OCI-LY1 (cell line): ENCODE measurements around the gene DOCK1.

ENCODE experiments used
- H2AFZ ChIP-seq: fragments of 200-600 bp; sonication (generic), shearing (Covaris generic); 2 replicates; pipeline ENCODE4 v1.6.0; 2014; ENCODE audit warnings: antibody characterized with exemption, mild to moderate bottlenecking, low read length
- H3F3A ChIP-seq: fragments of 200-600 bp; sonication (generic), shearing (Covaris generic); 2 replicates; pipeline ENCODE4 v1.6.0; 2014; ENCODE audit warnings: mild to moderate bottlenecking, antibody characterized with exemption, low read length, moderate library complexity; ENCODE audit not compliant: insufficient read depth
- H3K27ac ChIP-seq: fragments of 200-600 bp; sonication (generic); 2 replicates; pipeline ENCODE4 v1.5.1; 2014; ENCODE audit warnings: low read length, mixed run types, mild to moderate bottlenecking, low read depth; ENCODE audit not compliant: poor library complexity, severe bottlenecking
- H3K27me3 ChIP-seq: fragments of 200-600 bp; sonication (generic); 2 replicates; pipeline ENCODE4 v1.6.0; 2014; ENCODE audit warnings: antibody characterized with exemption, mild to moderate bottlenecking, low read length, moderate library complexity; ENCODE audit not compliant: insufficient read depth
- H3K36me3 ChIP-seq: fragments of 200-600 bp; sonication (generic); 2 replicates; pipeline ENCODE4 v1.6.1; 2014; ENCODE audit warnings: mild to moderate bottlenecking, antibody characterized with exemption, low read length, moderate library complexity, mixed read lengths; ENCODE audit not compliant: insufficient read depth
- H3K4me1 ChIP-seq: fragments of 200-600 bp; sonication (generic); 2 replicates; pipeline ENCODE4 v1.5.1; 2014; ENCODE audit warnings: mild to moderate bottlenecking, low read length, moderate library complexity; ENCODE audit not compliant: insufficient read depth, severe bottlenecking
- H3K4me2 ChIP-seq: fragments of 200-600 bp; sonication (generic), shearing (Covaris generic); 2 replicates; pipeline ENCODE4 v1.6.1; 2014; ENCODE audit warnings: low read length
- H3K4me3 ChIP-seq: fragments of 200-600 bp; sonication (generic); 2 replicates; pipeline ENCODE4 v1.5.1; 2014; ENCODE audit warnings: low read length, low read depth, mild to moderate bottlenecking, mixed read lengths; ENCODE audit not compliant: poor library complexity, severe bottlenecking
- H3K79me2 ChIP-seq: fragments of 200-600 bp; shearing (Covaris generic); 2 replicates; pipeline ENCODE4 v1.6.1; 2016; ENCODE audit warnings: mixed run types, low read length, mixed read lengths; ENCODE audit not compliant: insufficient read depth
- H3K9ac ChIP-seq: fragments of 200-600 bp; sonication (generic), shearing (Covaris generic); 2 replicates; pipeline ENCODE4 v1.6.1; 2014; ENCODE audit warnings: mild to moderate bottlenecking, low read length, mixed read lengths
- H3K9me2 ChIP-seq: fragments of 200-600 bp; sonication (generic), shearing (Covaris generic); 2 replicates; pipeline ENCODE4 v1.6.1; 2014; ENCODE audit warnings: low read depth, mild to moderate bottlenecking, low read length, mixed read lengths
- H3K9me3 ChIP-seq: fragments of 200-600 bp; shearing (Covaris generic); 2 replicates; pipeline ENCODE4 v1.6.1; 2014; ENCODE audit warnings: low read length, mixed read lengths
- H4K20me1 ChIP-seq: fragments of 200-600 bp; sonication (generic), shearing (Covaris generic); 2 replicates; pipeline ENCODE4 v1.6.0; 2016; ENCODE audit warnings: mild to moderate bottlenecking, low read length; ENCODE audit not compliant: insufficient read depth
- CTCF ChIP-seq: fragments of 200-600 bp; sonication (generic), shearing (Covaris generic); IDR thresholded peaks from 2 replicates; pipeline ENCODE4 v1.5.1; 2017; ENCODE audit warnings: mild to moderate bottlenecking, antibody characterized with exemption, low read length, moderate library complexity, mixed read lengths
- EZH2 ChIP-seq: fragments of 200-600 bp; sonication (generic), shearing (Covaris generic); IDR thresholded peaks from 2 replicates; pipeline ENCODE4 v1.8.0; 2017; ENCODE audit warnings: borderline replicate concordance, mixed run types, mild to moderate bottlenecking, antibody characterized with exemption, low read length, moderate library complexity, mixed read lengths

DOCK1 gene

GRCh38 chr10:127398971-127399365 is 493.7 kb downstream of the DOCK1 start:
- no peaks in the 10 kb centered on the region for H3K4me1 ChIP-seq
- H3K9me2 ChIP-seq: no peaks in the 10 kb centered on the region
- H3K27ac ChIP-seq: no peak overlapping the region
- H3K79me2 ChIP-seq: no peaks in the 10 kb centered on the region
- no peak overlapping the region for H3K4me2 ChIP-seq
- H3F3A ChIP-seq: no peaks in the 10 kb centered on the region
- H3K9me3 ChIP-seq: no peaks in the 10 kb centered on the region
- no peak overlapping the region for H3K4me3 ChIP-seq
- TF ChIP-seq EZH2: no peak
- TF ChIP-seq CTCF: no peak
- no peaks in the 10 kb centered on the region for H3K27me3 ChIP-seq
- no peaks in the 10 kb centered on the region for H3K36me3 ChIP-seq
- H3K9ac ChIP-seq: no peak overlapping the region
- H4K20me1 ChIP-seq: no peaks in the 10 kb centered on the region
- no peak overlapping the region for H2AFZ ChIP-seq

GRCh38 chr10:127399668-127400067 is 494.4 kb downstream of the DOCK1 start:
- TF ChIP-seq CTCF: no peak
- no peak for TF ChIP-seq EZH2
- Histone ChIP-seq H4K20me1 (no peaks in the 10 kb centered on the region), H2AFZ (no peak overlapping the region), H3K27ac (no peak overlapping the region), H3K36me3 (no peaks in the 10 kb centered on the region), H3K4me1 (no peaks in the 10 kb centered on the region), H3K9me3 (no peaks in the 10 kb centered on the region), H3K9me2 (no peaks in the 10 kb centered on the region), H3K27me3 (no peaks in the 10 kb centered on the region), H3F3A (no peaks in the 10 kb centered on the region), H3K79me2 (no peaks in the 10 kb centered on the region), H3K9ac (no peak overlapping the region), H3K4me2 (no peak overlapping the region), H3K4me3 (no peak overlapping the region)

GRCh38 chr10:127400216-127400615 is 495.0 kb downstream of the DOCK1 start:
- TF ChIP-seq CTCF: no peak
- TF ChIP-seq EZH2: no peak
- no peak overlapping the region for H3K4me2 ChIP-seq
- no peaks in the 10 kb centered on the region for H3K4me1 ChIP-seq
- no peak overlapping the region for H3K9ac ChIP-seq
- H3K9me3 ChIP-seq: no peaks in the 10 kb centered on the region
- H3K27ac ChIP-seq: no peak overlapping the region
- H3K79me2 ChIP-seq: no peaks in the 10 kb centered on the region
- H3K9me2 ChIP-seq: no peaks in the 10 kb centered on the region
- H2AFZ ChIP-seq: no peak overlapping the region
- H3F3A ChIP-seq: no peaks in the 10 kb centered on the region
- no peaks in the 10 kb centered on the region for H4K20me1 ChIP-seq
- no peaks in the 10 kb centered on the region for H3K27me3 ChIP-seq
- no peaks in the 10 kb centered on the region for H3K36me3 ChIP-seq
- H3K4me3 ChIP-seq: no peak overlapping the region
